ENCODE data around the gene ZBTB47. TPM values are rescaled to one million over a fixed set of nuclear protein-coding genes. Genes with fewer than 3 reads are reported as not detected.

ZBTB47 gene
- total RNA-seq, 4 donors from 2014 or later, result 41.5 to 67.6 (median 50.3) TPM

DNA sequence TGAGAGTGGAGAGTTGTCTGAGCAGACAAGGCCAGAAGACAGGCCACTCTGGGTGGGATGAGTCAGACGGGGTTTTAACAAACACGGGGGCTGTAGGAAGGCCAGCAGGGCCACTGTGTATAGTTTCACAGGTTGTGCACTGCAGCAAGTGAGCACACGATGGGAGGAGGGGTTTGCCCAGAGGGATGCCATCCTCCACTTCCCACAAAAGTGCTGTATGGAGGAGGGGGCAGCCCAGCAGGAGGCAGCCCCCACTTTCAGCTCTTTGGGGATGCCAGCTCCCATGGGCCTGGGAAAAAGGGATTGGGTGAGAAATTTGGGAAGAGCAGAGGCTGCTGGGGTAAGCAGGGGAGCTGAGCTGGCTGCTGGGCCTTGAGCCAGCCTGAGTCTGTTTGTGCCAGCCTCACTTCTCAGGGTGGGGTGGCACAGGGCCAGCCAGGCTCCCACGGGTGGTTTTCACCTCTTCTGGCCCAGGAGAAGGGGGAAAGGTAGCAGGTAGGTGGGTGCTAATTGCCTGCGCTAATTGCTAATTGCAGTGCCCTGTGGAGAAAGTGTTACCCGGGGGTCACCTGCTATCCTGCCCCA lies 6.7 kb downstream of the ZBTB47 start:
- no peak for TF ChIP-seq CTCF (IDR thresholded peaks at IDR 0.05)
- ATAC-seq (ENCODE audit: low FRiP score) (no peak), DNase-seq (ENCODE audit: low spot score) (no peak)

GRCh38 chr3:42660898-42661297 lies 7.4 kb downstream of the ZBTB47 start:
- ATAC-seq (ENCODE audit: low FRiP score), result no peak

GRCh38 chr3:42661593-42662022 lies 8.1 kb downstream of the ZBTB47 start:
- DNase-seq (ENCODE audit: low spot score) (no peak), ATAC-seq (ENCODE audit: low FRiP score) (no peak)
- no peak for TF ChIP-seq CTCF (IDR thresholded peaks at IDR 0.05)

More at GRCh38 chr3:42660898-42661297, 7.4 kb downstream of the ZBTB47 start:
- no peak for TF ChIP-seq CTCF (IDR thresholded peaks at IDR 0.05)
- no peak for DNase-seq (ENCODE audit: low spot score)

GRCh38 chr3:42662037-42662812 lies 8.7 kb downstream of the ZBTB47 start:
- TF ChIP-seq CTCF (IDR thresholded peaks at IDR 0.05), result no peak
- no peak for ATAC-seq (ENCODE audit: low FRiP score)
- no peak for DNase-seq (ENCODE audit: low spot score)

DNA sequence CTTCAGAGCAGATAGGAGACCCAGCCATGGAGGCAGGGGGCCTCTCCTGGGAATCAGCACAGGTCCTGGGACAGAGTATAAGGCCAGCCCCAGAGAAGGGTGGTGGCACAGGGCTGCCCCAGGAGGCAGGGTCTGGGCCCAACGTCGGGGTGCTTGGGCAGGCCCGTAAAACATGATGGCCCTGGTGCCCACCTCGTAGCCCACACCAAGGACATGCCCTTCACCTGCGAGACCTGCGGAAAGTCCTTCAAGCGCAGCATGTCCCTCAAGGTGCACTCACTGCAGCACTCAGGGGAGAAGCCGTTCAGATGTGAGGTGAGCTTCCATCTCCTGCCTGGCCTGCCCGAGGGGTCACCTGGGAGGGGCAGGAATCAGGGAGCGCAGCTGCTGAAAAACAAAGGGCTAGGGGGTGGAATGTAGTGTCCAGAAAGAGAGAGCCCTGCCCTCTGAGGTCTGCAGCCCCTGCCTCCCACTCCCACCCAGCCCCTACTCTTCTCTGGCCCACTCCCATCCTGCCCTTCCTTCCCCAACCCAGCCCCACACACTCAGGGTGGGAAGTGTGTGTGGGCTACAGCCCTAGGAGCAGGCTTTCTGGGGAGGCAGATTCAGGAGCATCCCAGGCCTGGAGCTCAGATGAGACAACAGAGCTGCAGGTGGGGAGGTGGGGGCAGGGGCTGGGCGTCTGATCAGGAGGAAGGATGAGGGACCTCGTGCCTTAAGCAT lies 9.5 kb downstream of the ZBTB47 start:
- ATAC-seq (ENCODE audit: low FRiP score) (no peak), DNase-seq (ENCODE audit: low spot score) (no peak)
- TF ChIP-seq CTCF (IDR thresholded peaks at IDR 0.05), result no peak

GRCh38 chr3:42663581-42664437 lies 10.3 kb downstream of the ZBTB47 start:
- no peak for TF ChIP-seq CTCF (IDR thresholded peaks at IDR 0.05)
- ATAC-seq (ENCODE audit: low FRiP score) (no peak), DNase-seq (ENCODE audit: low spot score) (no peak)
